Activated naive CD4-positive, alpha-beta T cell treated with anti-CD3 and anti-CD28 coated beads, Interleukin-2, amount 10 ng/mL, durations not matched to agents 7 days and 5 days (primary cell): ENCODE data around the gene DNAL4.
"Not testable (repeated sequence)": the region's sequence is repeated elsewhere in the genome, so short reads cannot be mapped to it uniquely, and the experiment has no call there.

Source experiments
- CTCF ChIA-PET: fragments of 350-600 bp; sonication (Branson Sonifier 250); formaldehyde crosslinking; loops from one replicate; lab custom pipeline; 2021; ENCODE audit warnings: antibody characterized with exemption; lab: Charles Lee
- DNase-seq: peaks from one replicate; pipeline ENCODE4 v3.0.0-alpha.2; 2020
- H3K27ac Mint-ChIP-seq: one replicate; pipeline ENCODE4 v1.8.0; 2021; ENCODE audit warnings: mild to moderate bottlenecking, moderate library complexity, mixed read lengths
- H3K27me3 Mint-ChIP-seq: one replicate; pipeline ENCODE4 v1.8.0; 2021; ENCODE audit warnings: mild to moderate bottlenecking, mixed read lengths
- H3K36me3 Mint-ChIP-seq: one replicate; pipeline ENCODE4 v1.8.0; 2021; ENCODE audit warnings: mixed read lengths
- H3K4me1 Mint-ChIP-seq: one replicate; pipeline ENCODE4 v1.8.0; 2021; ENCODE audit warnings: mixed read lengths
- H3K4me3 Mint-ChIP-seq: one replicate; pipeline ENCODE4 v1.8.0; 2021; ENCODE audit warnings: mild to moderate bottlenecking, moderate library complexity, mixed read lengths
- H3K9me3 Mint-ChIP-seq: one replicate; pipeline ENCODE4 v1.8.0; 2021; ENCODE audit warnings: mixed read lengths

The DNAL4 gene

DNA sequence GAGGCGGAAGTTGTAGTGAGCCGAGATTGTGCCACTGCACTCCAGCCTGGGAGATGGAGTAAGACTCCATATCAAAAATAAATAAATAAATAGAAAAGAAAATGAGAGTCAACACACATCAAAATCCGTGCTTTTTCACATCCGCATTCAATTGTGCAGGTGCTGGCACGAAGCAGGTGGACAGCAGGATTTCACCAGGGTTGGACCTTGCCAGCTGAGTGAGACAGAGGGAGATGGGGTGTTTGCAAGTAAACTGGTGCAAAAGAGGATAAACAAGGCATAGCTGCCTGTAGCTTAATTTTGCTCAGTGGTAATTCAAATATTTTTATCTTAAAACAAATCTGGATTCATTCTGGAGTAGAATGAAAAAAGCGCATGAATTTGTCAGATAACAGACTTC lies 23.3 kb upstream of the DNAL4 start:
- Mint-ChIP-seq H3K27me3 (peaks cover 21% of the 10 kb centered on the region), H3K9me3 (no peaks in the 10 kb centered on the region), H3K4me3 (no peak overlapping the region), H3K36me3 (no peaks in the 10 kb centered on the region), H3K27ac (no peak overlapping the region), H3K4me1 (no peaks in the 10 kb centered on the region)
- no peak for DNase-seq
- CTCF ChIA-PET: no interaction called here

DNA sequence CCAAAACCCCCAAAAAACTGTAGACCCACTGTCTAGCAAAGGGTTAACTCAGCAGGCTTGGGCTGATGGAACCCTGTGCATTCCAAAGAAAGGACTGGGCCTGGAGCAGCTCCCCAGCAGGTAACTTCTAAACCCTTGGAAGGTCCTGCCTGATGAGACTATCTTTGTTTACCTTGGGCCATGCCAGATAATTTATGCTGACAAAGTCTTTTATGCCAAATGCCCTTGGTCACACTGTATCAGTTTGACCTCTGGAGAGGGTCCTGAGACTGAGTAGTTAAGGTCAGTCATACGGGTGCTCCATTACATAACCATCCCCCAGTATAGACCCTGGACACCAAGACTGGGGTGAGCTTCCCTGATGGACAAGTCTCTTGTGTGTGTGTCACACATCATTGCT lies 21.9 kb upstream of the DNAL4 start:
- no peaks in the 10 kb centered on the region for H3K9me3 Mint-ChIP-seq
- no peaks in the 10 kb centered on the region for H3K36me3 Mint-ChIP-seq
- H3K27me3 Mint-ChIP-seq: peaks cover 14% of the 10 kb centered on the region
- H3K27ac Mint-ChIP-seq: no peak overlapping the region
- H3K4me1 Mint-ChIP-seq: no peaks in the 10 kb centered on the region
- no peak overlapping the region for H3K4me3 Mint-ChIP-seq
- CTCF ChIA-PET: no interaction called here
- no peak for DNase-seq

DNA sequence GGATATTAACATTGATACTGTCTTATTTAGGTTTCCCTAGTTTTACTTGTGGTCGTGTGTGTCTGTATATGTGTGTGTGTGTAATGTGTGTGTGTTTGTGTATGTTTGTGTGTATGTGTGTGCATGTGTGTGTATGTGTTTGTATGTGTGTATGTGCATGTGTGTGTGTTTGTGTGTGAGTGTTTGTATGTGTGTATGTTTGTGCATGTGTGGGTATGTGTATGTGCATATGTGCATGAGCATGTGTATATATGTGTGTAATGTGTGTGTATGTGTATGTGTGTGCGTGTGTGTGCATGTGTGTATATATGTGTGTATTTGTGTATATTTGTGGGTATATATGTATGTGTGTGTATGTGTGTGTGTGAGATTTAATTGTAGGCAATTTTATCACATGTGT lies 17.3 kb upstream of the DNAL4 start:
- CTCF ChIA-PET: no interaction called here
- Mint-ChIP-seq H3K27ac (no peak overlapping the region), H3K27me3 (peaks cover 11% of the 10 kb centered on the region), H3K36me3 (no peaks in the 10 kb centered on the region), H3K4me1 (no peaks in the 10 kb centered on the region), H3K4me3 (no peak overlapping the region), H3K9me3 (peaks cover 6% of the 10 kb centered on the region)
- DNase-seq: no peak

DNA sequence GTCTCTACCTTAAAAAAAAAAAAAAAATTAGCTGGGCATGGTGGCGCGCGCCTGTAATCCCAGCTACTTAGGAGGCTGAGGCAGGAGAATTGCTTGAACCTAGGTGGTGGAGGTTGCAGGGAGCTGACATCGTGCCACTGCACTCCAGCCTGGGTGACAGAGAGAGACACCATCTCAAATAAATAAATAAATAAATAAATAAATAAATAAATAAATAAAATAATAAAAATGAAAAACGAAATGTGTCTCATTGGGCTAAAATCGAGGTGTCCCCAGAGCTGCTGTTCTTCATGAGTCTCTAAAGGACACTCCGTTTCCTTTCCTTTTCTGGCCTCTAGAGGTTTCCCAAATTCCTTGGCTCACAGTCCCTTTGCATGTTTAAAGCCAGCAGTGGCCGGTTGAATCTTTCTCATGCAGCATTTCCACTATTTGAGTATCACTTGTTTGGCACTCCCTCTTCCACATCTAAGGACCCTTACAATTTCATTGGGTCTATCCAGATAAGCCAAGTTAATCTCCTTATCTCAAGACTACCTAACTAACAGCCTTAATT lies 11.2 kb upstream of the DNAL4 start:
- H3K9me3 Mint-ChIP-seq, H3K4me1 Mint-ChIP-seq, DNase-seq, H3K27ac Mint-ChIP-seq, H3K4me3 Mint-ChIP-seq, H3K36me3 Mint-ChIP-seq, CTCF ChIA-PET: not testable (repeated sequence)
- H3K27me3 Mint-ChIP-seq: peaks cover 37% of the 10 kb centered on the region

DNA sequence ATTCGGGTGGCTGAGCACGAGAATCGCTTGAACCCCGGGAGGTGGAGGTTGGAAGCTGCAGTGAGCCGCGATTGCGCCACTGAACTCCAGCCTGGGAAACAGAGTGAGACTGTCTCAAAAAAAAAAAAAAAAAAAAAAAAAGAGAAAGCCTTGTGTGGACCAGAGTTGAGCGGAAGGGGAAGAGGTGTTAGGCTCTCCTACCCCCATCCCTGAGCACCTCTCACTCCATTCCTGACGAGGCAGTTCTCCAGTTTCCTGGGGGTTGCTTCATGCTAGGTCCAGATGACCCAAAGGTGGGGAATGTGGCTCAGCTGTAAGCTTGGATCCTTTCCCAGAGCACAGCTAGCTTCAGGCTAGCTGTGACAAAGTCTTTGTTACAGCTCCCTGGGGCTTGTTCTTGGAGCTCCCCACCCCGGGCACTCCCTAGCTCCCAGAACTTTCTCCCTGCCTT lies 8.8 kb upstream of the DNAL4 start:
- Mint-ChIP-seq H3K36me3 (no peaks in the 10 kb centered on the region), H3K27me3 (peaks cover 49% of the 10 kb centered on the region), H3K4me1 (peaks cover 15% of the 10 kb centered on the region), H3K4me3 (no peak overlapping the region), H3K27ac (no peak overlapping the region), H3K9me3 (no peaks in the 10 kb centered on the region)
- CTCF ChIA-PET: interaction anchor here (1.1 kb wide), 1 partner anchor 37 kb away, joined by 3 read pairs; no protein-coding TSS in a partner anchor
- no peak for DNase-seq

DNA sequence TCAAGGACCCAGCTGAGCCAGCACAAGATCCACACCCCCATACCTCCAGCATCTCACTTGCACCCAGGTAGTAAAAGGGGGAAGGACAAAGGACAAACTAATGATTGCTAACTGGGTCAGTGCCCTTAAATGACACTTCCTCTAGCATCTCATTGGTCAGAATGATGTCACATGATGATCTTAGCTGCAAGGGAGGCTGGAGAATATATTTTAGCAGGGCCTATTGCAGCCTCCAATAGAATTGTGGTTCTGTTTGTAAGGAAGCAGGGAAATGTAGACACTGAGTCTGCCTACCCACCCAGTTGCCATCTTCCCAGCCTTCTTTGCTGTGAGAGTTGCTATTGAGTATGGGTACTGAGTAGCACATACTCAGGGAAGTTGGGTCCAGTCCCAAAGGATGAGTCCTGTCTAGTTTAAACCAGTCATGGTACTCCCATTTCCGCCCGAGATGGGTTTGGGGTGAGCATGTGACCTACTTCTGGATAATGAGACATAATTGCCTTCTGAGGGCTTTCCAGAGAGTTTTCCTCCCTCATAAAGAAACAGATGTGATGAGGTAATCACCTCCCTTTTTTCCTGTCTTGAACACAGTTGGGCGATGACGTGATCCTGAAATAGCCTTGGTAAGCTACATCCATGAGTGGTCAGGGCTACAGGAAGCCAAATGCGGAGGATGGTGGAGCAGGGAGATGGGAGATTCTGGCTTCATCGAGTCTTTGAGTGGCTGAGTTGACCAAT lies 5.5 kb upstream of the DNAL4 start:
- Mint-ChIP-seq H3K4me3 (no peak overlapping the region), H3K27me3 (peaks cover 68% of the 10 kb centered on the region), H3K27ac (no peak overlapping the region), H3K36me3 (no peaks in the 10 kb centered on the region), H3K9me3 (no peaks in the 10 kb centered on the region), H3K4me1 (peaks cover 19% of the 10 kb centered on the region)
- CTCF ChIA-PET: no interaction called here
- no peak for DNase-seq

DNA sequence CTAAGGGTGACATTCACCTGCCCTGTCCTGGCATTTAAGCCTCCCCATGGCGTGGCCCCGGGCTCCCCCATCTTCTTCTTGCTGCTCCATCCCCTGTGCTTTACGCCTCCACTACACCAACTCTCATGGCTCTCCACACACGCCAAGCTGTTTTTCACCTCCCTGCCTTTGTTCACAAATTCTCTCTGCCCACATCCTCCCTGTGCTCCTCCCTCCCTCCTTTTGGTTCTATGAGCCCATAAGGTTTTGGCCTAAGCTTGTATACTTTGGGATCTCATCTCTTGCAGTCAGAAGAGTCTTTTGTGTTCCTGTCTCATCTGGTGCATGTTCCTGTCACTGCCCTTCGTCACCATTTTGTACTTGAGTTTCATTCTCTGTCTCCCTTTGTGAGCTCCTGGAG lies 4.6 kb upstream of the DNAL4 start:
- peak; percentile 30 for DNase-seq
- H3K36me3 Mint-ChIP-seq: no peaks in the 10 kb centered on the region
- peaks cover 63% of the 10 kb centered on the region for H3K27me3 Mint-ChIP-seq
- peaks cover 22% of the 10 kb centered on the region for H3K4me1 Mint-ChIP-seq
- H3K4me3 Mint-ChIP-seq: no peak overlapping the region
- CTCF ChIA-PET: no interaction called here
- no peak overlapping the region for H3K27ac Mint-ChIP-seq
- H3K9me3 Mint-ChIP-seq: no peaks in the 10 kb centered on the region

DNA sequence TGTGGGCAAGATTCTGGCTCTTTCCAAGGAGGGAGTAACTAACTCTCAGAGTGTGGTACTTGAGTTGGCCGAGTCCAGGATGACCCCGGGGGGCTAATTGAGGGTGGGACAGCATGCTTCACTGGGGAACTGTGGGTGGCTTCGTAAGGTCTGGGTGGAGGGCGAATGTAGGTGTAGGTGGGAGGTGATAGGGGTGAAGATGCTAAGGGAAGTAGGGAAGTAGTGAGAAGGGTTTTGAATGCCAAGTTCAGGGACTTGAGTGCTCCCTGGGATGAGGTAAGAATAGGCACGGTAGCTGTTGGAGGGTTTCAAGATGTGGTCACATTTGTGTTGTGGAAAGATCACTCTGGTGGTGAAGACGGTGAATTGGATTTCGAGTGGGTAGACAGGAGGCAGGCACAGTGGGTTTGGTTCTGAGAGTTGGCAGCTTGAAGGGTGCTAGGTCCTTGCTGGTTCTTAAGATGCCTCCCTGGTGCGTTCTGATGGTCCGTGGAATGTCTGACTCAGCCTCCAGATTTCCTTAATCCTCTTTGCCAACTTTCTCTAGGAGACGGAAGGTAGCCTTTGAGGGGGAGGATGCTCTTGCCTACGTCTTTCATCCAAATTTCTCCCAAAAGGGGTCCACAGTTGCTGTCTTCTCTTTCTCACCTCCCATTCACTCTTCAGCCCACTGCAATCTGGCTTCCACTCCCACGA lies 2.5 kb upstream of the DNAL4 start:
- Mint-ChIP-seq H3K9me3 (no peaks in the 10 kb centered on the region), H3K27me3 (peaks cover 42% of the 10 kb centered on the region), H3K36me3 (no peaks in the 10 kb centered on the region), H3K27ac (no peak overlapping the region), H3K4me3 (no peak overlapping the region), H3K4me1 (peaks cover 28% of the 10 kb centered on the region)
- DNase-seq: no peak
- CTCF ChIA-PET: no interaction called here

DNA sequence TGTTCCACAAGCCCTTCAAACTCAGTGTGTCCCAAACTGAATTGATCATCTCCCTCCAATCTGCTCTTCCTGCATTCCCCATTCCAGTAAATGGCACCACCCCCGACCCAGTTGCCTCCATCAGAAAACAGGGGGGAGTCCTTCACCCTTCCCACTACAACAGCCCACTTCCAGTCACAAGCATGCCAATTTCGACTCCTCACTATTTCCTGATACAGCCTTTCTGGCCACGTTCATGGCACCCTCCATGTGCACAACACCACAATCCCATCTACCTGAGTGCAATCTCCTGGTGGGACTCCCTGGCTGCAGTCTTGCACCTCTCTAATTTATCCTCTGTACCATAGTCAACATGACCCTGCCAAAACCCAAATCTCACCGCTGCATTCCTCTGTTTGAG lies 1.6 kb upstream of the DNAL4 start:
- CTCF ChIA-PET: no interaction called here

DNA sequence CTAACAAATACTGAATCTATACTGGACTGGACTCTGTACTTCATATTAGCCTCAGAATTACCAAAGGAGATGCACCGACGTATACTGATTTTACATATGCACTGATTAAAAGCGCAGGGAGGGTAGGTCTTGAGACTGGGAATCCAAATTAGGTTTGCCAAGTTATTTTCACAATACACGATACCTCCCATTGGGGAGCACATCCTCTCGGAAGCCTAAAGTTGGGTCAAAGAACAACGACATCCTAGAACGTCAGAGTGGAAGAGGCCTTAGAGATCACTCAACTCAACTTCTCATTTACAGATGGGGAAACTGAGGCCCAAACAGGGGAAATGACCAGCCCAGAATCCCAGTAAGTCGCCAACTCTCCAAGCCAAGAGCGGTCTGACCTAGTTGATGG lies 626 bp downstream of the DNAL4 start:
- Mint-ChIP-seq H3K27me3 (peaks cover 27% of the 10 kb centered on the region), H3K27ac (peak overlapping the region; percentile 71), H3K4me3 (peak overlapping the region; percentile 82), H3K4me1 (peaks cover 22% of the 10 kb centered on the region), H3K36me3 (no peaks in the 10 kb centered on the region), H3K9me3 (no peaks in the 10 kb centered on the region)
- no peak for DNase-seq
- CTCF ChIA-PET: interaction anchor here (3.0 kb wide), 1 partner anchor 25 kb away, joined by 10 read pairs; no protein-coding TSS in a partner anchor

More for the DNA sequence above, 1.6 kb upstream of the DNAL4 start:
- H3K27me3 Mint-ChIP-seq: peaks cover 39% of the 10 kb centered on the region
- H3K4me1 Mint-ChIP-seq: peaks cover 28% of the 10 kb centered on the region
- H3K36me3 Mint-ChIP-seq: no peaks in the 10 kb centered on the region
- no peak overlapping the region for H3K4me3 Mint-ChIP-seq
- no peaks in the 10 kb centered on the region for H3K9me3 Mint-ChIP-seq
- H3K27ac Mint-ChIP-seq: no peak overlapping the region
- no peak for DNase-seq

DNA sequence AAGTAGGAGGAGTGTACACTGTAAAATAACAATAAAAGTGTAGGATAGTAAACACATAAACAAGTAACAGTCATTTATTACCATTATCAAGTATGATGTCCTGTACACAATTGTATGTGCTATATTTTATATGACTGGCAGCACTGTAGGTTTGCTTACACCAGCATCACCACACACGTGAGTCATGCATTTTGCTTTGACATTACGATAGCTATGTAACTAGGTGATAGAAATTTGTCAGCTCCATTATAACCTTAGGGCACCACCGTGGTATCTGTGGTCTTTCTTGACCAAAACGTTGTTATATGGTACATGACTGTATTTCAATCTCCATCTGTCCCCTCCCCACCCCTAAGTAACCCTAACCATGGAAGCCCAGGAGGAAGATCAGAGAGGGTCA lies 1.1 kb downstream of the DNAL4 start:
- Mint-ChIP-seq H3K27ac (peak overlapping the region; percentile 71), H3K36me3 (no peaks in the 10 kb centered on the region), H3K27me3 (peaks cover 22% of the 10 kb centered on the region), H3K9me3 (no peaks in the 10 kb centered on the region), H3K4me3 (peak overlapping the region; percentile 82), H3K4me1 (peaks cover 17% of the 10 kb centered on the region)
- CTCF ChIA-PET: interaction anchor here (3.0 kb wide), 1 partner anchor 24 kb away, joined by 10 read pairs; no protein-coding TSS in a partner anchor
- no peak for DNase-seq

DNA sequence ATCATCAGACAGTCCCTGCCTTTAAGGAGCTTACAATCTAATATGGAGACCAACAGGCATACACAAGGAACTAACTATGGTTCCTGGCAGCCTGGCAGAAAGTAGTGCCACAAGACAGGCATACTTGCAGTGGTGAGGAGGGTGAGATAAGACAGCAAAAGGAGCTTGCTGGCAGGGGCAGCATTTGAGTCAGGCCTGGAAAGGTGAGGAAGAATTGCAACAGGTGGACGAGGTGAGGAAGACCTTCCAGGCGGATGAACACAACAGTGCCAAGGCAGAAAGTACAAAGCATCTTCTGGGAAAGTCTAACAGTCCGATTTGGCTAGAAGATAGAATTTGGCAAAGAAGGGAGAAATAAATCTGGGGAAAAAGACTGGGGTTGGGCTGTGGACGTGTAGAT lies 4.3 kb downstream of the DNAL4 start:
- no peak for DNase-seq
- Mint-ChIP-seq H3K27me3 (no peaks in the 10 kb centered on the region), H3K27ac (no peak overlapping the region), H3K4me3 (no peak overlapping the region), H3K36me3 (peaks cover 2% of the 10 kb centered on the region), H3K4me1 (peaks cover 15% of the 10 kb centered on the region), H3K9me3 (no peaks in the 10 kb centered on the region)
- CTCF ChIA-PET: no interaction called here

DNA sequence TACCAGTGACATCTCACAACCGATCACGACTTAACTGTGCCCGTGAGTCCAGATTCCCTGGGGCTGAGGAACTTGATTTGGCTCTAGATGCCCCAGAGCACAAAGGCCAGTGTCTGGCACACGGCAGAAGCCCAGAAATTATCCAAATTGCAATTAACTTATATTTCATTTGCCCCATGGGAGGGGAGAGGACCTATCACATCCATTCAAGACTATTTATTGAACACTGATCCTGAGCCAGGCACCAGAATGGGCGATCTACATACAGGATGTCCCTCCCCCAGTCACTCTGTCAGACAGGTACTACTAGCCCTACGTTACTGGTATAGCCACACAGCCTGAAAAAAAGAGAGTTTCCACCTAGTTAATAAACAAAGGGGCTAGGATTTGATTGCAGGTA lies 5.1 kb downstream of the DNAL4 start:
- Mint-ChIP-seq H3K36me3 (peaks cover 2% of the 10 kb centered on the region), H3K4me1 (peaks cover 8% of the 10 kb centered on the region), H3K4me3 (no peak overlapping the region), H3K27ac (no peak overlapping the region), H3K9me3 (no peaks in the 10 kb centered on the region), H3K27me3 (no peaks in the 10 kb centered on the region)
- CTCF ChIA-PET: no interaction called here
- no peak for DNase-seq

DNA sequence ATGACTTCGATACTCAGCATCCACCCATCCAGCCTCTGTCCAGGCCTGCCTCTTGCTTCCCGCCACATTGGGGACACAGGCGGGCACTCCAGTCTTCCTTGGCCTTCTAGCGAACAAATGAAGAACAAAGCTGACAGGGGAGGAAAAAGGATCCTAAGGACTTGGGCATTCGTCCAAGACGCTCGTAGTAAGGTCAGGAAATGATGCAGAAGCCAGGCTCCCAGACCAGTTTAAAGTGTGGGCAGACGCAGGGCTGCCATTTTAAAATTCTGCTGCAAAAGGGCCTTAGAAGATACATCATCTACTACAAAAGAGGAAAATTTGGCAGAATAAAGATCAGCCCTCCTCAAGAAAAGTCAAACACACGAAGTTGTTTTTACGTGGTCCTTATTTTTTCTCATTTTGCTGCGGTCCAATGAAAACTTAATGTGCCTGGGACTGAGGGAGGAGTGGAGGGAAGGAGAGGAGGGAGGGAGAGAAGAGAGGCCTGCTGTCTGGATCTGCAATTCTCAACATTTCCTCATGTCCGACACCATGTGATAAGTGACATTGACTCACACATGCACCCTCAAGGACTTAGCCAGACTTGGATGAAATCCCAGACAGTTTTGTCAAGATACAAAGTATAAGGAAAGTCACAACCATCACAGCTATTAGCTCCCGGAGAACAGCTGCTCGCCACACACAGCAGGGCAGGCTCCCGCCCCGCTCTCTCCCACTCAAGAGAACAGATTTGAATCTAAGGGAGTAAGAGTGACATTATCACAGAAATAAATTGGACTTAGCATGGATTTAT lies 5.7 kb downstream of the DNAL4 start:
- Mint-ChIP-seq H3K4me3 (no peak overlapping the region), H3K27me3 (no peaks in the 10 kb centered on the region), H3K4me1 (peaks cover 5% of the 10 kb centered on the region), H3K27ac (no peak overlapping the region), H3K36me3 (peaks cover 2% of the 10 kb centered on the region), H3K9me3 (no peaks in the 10 kb centered on the region)
- CTCF ChIA-PET: no interaction called here
- no peak for DNase-seq
